ENCODE measurements around the gene TYW1B.
"Not testable (repeated sequence)": the region's sequence is repeated elsewhere in the genome, so short reads cannot be mapped to it uniquely, and the experiment has no call there.

The TYW1B gene

GRCh38 chr7:72753781-72754180 lies 74.2 kb downstream of the TYW1B start:
- no peak for DNase-seq

GRCh38 chr7:72753229-72753628 lies 74.8 kb downstream of the TYW1B start:
- not testable (repeated sequence) for DNase-seq

DNA sequence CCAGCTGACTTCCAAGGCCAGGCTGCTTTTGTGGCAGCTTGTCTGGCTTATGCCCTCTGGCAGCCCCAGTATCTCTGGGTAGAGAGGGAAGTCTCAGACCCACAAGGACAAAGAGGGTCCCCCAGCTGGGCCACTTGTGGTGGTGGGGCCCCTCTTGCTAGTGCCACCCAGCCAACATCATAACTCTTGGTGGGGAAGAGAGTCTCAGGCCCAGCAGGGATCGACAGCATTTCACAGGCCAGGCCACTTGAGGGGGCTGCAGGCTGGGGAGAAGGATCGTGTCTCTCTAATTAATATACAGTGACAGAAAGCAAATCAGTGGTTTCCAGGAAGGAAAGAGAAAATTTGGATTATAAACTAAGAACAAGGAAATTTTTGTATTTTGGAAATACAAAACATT lies 76.0 kb downstream of the TYW1B start:
- DNase-seq: peak; percentile 13

DNA sequence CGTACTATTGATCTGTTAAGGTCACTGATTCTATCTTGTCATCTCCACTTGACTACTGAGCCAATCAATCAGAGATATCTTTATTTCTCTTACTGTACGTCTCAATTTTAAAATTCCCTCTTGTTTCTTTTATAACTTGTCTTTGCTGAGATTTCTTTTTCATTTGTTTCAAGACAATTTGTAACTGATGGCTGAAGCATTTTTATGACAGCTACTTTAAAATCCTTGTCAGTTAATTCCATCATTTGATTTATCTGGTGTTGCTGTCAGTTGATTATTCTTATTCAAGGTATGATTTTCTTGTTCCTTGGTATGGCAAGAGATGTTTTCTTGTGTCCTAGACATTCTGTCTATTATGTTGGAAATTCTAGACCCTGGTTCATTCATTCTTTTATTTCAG lies 76.6 kb downstream of the TYW1B start:
- no peak for DNase-seq

- DNase-seq: not testable (repeated sequence)
These were observed 79.4 kb downstream of the TYW1B start for GRCh38 chr7:72748649-72749048.

- not testable (repeated sequence) for DNase-seq
These were observed 83.6 kb downstream of the TYW1B start for GRCh38 chr7:72744244-72744926.

- not testable (repeated sequence) for DNase-seq
These were observed 84.2 kb downstream of the TYW1B start for GRCh38 chr7:72743801-72744200.

DNA sequence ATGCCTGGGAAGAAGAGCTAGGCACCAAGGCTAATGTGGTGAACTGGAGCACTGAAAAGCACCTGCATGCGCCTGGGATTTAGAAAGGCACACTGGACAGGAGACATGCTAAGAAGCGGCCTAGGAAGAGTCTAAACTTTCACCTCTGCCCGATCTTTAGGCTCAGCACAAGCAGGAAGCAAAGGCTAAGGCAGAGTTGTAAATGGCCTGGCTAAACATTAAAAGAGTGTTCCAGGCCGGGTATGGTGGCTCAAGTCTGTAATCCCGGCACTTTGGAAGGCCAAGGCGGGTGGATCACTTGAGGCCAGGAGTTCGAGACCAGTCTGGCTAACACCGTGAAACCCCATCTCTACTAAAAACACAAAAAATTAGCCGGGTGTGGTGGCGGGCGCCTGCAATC lies 88.3 kb downstream of the TYW1B start:
- DNase-seq: not testable (repeated sequence)

GRCh38 chr7:72735855-72736254 lies 92.1 kb downstream of the TYW1B start:
- not testable (repeated sequence) for DNase-seq

DNA sequence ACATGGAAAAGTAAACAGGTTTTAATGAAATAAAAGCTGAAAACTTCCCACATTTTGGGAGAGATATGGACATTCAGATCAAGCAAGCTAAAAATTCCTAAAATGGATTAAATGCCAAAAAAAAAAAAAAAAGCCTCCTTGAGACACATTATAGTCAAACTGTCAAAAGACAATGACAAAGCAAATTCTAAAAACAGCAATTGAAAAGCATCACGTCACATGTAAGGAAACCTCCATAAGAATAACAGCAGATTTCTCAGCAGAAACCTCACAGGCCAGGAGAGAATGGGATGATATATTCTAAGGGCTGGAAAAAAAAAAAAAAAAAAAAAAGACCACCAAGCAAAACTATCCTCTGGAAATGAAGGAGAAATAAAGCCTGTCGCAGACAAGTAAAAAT lies 97.2 kb downstream of the TYW1B start:
- DNase-seq: not testable (repeated sequence)

DNA sequence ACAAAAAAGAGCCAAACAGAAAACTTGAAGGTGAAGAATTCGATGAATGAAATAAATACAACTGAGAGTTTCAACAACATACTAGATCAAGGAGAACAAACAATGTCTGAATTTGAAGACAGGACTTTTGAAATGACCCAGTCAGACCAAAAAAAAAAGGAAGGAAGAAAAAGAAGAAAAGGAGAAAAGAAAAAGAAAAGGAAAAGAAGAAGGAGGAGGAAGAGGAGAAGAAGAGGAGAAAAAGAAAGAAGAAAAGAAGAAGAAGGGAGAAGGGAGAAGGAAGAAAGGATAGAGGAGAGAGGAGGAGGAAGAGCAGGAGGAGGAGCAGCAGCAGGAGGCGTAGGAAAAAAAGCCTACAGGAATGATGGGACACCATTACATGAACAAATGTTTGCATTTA lies 97.6 kb downstream of the TYW1B start:
- not testable (repeated sequence) for DNase-seq

- DNase-seq: not testable (repeated sequence)
These were observed 98.9 kb downstream of the TYW1B start for GRCh38 chr7:72729130-72729529.

DNA sequence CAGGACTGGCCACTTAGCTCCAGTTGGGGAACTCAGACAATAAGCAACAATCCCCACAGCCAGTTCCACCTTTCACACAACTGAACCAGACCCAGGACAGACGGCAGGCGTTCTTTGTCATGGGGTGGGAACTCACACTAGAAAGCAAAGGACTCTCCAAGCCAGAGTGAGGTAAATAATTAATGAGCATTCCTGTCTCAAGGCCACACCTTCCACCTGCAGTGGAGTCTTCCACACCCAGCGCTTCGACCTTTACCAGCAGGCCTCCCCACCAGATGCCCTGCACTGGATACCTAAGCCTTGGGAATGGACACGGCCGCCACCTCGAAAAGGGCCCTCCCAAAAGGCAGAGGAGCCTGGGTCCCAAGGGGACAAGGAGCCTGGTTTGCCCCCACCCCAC lies 105.3 kb downstream of the TYW1B start:
- not testable (repeated sequence) for DNase-seq

DNA sequence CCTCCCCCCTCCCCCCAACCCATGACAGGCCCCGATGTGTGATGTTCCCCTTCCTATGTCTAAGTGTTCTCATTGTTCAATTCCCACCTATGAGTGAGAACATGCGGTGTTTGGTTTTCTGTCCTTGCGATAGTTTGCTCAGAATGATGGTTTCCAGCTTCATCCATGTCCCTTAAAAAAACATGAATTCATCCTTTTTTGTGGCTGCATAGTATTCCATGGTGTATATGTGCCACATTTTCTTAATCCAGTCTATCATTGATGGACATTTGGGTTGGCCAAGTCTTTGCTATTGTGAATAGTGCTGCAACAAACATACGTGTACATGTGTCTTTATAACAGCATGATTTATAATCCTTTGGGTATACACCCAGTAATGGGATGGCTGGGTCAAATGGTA lies 107.1 kb downstream of the TYW1B start:
- DNase-seq: not testable (repeated sequence)

DNA sequence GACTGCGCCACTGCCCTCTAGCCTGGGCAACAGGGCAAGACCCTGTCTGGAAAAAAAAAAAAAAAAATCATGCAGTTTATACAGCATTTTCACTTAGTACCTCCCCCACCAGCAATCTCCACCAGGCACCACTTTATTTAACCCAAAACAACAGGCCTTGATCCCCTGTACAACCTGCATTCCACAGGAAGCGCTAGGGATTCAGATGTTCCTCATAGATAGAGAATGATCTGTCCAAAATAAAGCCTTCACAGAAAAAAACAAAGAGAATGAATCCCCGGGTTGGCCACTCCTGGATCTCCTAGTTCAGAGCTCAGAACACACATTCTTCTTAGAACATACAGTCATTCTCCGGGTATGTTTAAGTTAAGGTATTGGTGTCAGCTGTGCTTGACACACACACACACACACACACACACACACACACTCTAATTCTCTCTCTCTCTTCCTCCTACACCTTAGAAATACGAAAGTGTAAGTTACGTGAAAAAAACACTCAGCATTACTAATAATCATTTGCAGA lies 110.7 kb downstream of the TYW1B start:
- not testable (repeated sequence) for DNase-seq

DNA sequence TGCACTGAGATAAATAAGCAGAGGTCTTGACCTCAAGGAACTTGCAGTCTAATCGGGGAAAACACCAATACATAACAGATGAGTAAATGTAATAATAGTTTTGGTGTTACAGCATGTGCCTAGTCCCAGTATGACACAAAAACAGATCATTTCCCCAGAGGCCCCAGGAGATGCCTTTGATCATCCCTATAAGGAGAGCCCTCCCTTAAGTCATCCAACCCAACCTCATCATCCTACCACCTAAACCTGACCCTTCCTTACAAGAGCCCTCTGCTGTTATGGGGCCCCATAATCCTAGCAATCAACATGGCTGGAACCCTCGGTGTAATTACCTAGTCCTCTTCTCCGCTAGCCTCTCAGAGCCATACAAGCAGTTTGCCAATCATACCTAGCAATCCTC lies 116.1 kb downstream of the TYW1B start:
- DNase-seq: not testable (repeated sequence)

- no peak for DNase-seq
These were observed 117.0 kb downstream of the TYW1B start for GRCh38 chr7:72710983-72711382.

DNA sequence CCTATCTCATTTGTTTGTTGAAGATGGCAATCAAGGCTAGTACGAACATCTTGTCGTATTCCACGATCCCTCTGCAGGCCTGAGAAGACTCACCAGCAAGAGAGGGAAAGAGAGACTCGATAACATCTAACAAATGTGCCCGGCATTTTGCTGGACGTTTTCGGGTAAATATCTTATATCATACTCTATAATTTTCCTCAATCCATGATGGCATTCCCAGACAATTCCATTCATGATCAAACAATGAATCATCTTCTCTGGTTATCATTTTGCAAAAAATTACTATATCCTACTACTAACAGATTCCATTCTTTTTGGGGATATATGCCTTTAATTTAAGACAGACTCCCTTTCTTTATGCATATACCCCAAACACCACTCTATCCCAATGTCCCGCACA lies 118.1 kb downstream of the TYW1B start:
- no peak for DNase-seq

DNA sequence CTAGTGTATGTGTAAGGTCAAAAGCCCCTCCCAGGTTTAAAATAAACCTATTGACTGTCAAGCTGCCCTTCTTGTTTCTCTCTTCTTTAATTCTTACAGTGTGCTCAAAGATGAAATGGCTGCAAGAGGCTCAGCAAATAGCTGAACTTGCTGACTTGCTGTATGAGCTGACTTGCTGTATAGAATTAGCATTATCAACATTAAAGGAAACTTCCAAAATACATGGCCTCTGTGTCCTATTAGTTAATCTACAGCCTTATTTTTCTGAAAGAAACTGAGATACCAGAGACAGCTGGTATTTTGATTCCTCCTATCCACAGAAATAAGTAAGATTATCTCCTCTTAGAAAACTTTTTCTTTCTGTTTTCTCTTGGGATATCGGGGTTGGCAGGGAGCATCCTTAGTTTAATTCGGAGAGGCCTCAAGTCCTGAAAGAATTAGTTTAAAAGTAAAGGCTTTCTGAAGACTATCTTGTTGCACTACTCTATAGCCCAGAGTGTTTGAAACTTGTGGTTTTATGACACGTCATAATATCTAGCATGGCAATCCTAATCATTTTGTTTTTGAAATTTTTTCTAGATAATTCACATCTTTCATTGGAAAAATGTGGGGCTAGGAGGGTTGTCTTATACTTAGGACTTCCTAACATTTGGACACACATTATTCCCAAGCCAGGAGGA lies 119.5 kb downstream of the TYW1B start:
- DNase-seq: not testable (repeated sequence)

DNA sequence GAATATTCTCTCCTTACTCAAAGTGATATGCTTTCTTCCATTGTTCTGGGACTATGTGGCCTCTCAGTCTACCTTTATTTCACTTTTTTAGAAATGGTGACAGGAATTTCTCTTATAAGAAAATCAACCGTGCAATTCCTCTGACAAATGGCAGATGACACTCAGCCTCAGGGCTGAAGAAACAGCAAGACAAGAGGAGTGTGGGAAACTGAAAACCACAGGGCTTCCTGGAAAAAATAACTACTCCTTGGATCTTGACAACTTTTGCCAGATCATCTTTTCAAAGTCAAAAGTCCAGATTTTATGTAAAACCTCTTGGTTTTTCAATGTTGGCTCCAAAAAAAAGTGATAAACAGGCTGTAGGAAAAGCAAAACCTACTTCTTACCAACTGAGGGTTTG lies 121.5 kb downstream of the TYW1B start:
- no peak for DNase-seq

DNA sequence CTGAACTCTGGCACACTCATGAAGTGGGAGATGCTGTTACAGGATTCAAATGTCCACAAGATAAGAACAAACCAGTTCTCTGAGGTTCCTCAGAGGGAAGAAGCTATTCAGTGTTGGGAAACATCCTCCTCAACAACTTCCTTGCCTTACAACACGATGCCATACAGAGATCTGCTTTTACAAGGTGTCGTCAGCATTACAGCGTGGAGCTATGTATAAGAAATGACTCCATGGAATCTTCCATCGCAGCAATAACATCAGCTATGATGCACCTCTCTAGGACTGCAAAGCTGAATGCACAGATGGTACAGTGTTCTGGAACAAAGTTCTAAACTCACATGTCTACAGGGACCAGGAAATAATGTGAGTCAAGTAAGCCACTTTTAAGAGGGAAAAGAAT lies 122.3 kb downstream of the TYW1B start:
- DNase-seq: not testable (repeated sequence)

- DNase-seq: no peak
These were observed 123.1 kb downstream of the TYW1B start for GRCh38 chr7:72704894-72705293.

- not testable (repeated sequence) for DNase-seq
These were observed 127.5 kb downstream of the TYW1B start for GRCh38 chr7:72700548-72700947.

DNA sequence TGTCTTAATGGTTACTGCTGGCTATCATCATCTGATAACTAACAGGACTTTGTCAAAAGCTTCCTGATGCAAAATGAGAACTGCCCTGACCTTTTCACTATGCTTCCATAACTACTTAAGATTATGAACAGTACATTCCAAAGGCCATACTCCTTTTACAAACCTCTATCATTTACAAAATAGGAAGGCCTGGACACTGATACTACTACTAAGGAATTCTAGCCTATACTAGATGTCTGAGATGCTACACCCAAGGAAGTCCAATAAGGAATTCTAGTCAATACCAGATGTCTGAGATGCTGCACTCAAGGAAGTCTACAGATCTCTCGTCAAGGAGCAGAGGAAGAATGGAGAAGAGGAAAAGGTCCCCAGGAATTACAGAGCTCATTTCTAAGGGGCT lies 130.9 kb downstream of the TYW1B start:
- DNase-seq: not testable (repeated sequence)

All from NCI-H1694 treated with DMSO at 0.1 percent for 48 hours (cell line).